HL-60/S4 treated with retinoic acid at 250 ng/mL for 4 days and 3 days (cell line): Measurements from ENCODE around the gene ACSF3.
"Not testable (repeated sequence)": the region's sequence is repeated elsewhere in the genome, so short reads cannot be mapped to it uniquely, and the experiment has no call there.

Experiments
- in situ Hi-C: fragments of 300-500 bp; cut with MboI; formaldehyde crosslinking; loops from 2 replicates; pipeline ENCODE4 v1.7.0; 2022; ENCODE audit warnings: low sequenced_read_pairs

Gene ACSF3

GRCh38 chr16:89090669-89091426 is 2.8 kb upstream of the ACSF3 start:
- in situ Hi-C loops, result no loop called here

- in situ Hi-C loops, result no loop called here
Measured at GRCh38 chr16:89092013-89092412, 1.6 kb upstream of the ACSF3 start.

- in situ Hi-C loops, result not testable (repeated sequence)
Measured at GRCh38 chr16:89093252-89093601, 425 bp upstream of the ACSF3 start.

- in situ Hi-C loops, result no loop called here
Measured at GRCh38 chr16:89094252-89094879, 714 bp downstream of the ACSF3 start.

- in situ Hi-C loops, result no loop called here
Measured at GRCh38 chr16:89094880-89095258, 1.2 kb downstream of the ACSF3 start.

- in situ Hi-C loops, result no loop called here
Measured at GRCh38 chr16:89095491-89095951, 1.9 kb downstream of the ACSF3 start.

GRCh38 chr16:89096042-89096717 is 2.5 kb downstream of the ACSF3 start:
- in situ Hi-C loops, result no loop called here

GRCh38 chr16:89096768-89097391 is 3.2 kb downstream of the ACSF3 start:
- in situ Hi-C loops, result no loop called here

- in situ Hi-C loops, result no loop called here
Measured at GRCh38 chr16:89097392-89097772, 3.7 kb downstream of the ACSF3 start.

- in situ Hi-C loops, result no loop called here
Measured at GRCh38 chr16:89098767-89099430, 5.2 kb downstream of the ACSF3 start.

GRCh38 chr16:89099905-89100304 is 6.3 kb downstream of the ACSF3 start:
- in situ Hi-C loops, result no loop called here

GRCh38 chr16:89100601-89101302 is 7.1 kb downstream of the ACSF3 start:
- in situ Hi-C loops, result no loop called here

GRCh38 chr16:89101303-89102040 is 7.8 kb downstream of the ACSF3 start:
- in situ Hi-C loops, result no loop called here

GRCh38 chr16:89102041-89102471 is 8.4 kb downstream of the ACSF3 start:
- in situ Hi-C loops, result no loop called here

GRCh38 chr16:89102481-89103073 is 8.9 kb downstream of the ACSF3 start:
- in situ Hi-C loops, result no loop called here

- in situ Hi-C loops, result no loop called here
Measured at GRCh38 chr16:89103156-89103555, 9.5 kb downstream of the ACSF3 start.

GRCh38 chr16:89103781-89104180 is 10.1 kb downstream of the ACSF3 start:
- in situ Hi-C loops, result no loop called here

- in situ Hi-C loops, result no loop called here
Measured at GRCh38 chr16:89104303-89104702, 10.7 kb downstream of the ACSF3 start.

- in situ Hi-C loops, result no loop called here
Measured at GRCh38 chr16:89104930-89105571, 11.4 kb downstream of the ACSF3 start.
